OCI-LY3 (cell line): ENCODE measurements around the gene MICU1.

ENCODE experiments used
- H2AFZ ChIP-seq: fragments of 200-600, 300-600 bp; shearing (Covaris generic); 2 replicates; pipeline ENCODE4 v1.6.0; 2014; ENCODE audit warnings: antibody characterized with exemption, low read depth, low read length
- H3K27ac ChIP-seq: fragments of 200-600, 300-600 bp; sonication (generic); 2 replicates; pipeline ENCODE4 v1.5.1; 2014; ENCODE audit warnings: mild to moderate bottlenecking, low read length, moderate library complexity, mixed read lengths
- H3K27me3 ChIP-seq: fragments of 200-600, 300-600 bp; sonication (generic); 2 replicates; pipeline ENCODE4 v1.6.1; 2014; ENCODE audit warnings: low read depth, low read length, mixed read lengths
- H3K36me3 ChIP-seq: fragments of 200-600, 300-600 bp; sonication (generic); replicated peaks from 2 replicates; pipeline ENCODE3; 2014; ENCODE audit warnings: low read depth, low read length, mixed read lengths
- H3K4me1 ChIP-seq: fragments of 300-600, 200-600 bp; sonication (generic); 2 replicates; pipeline ENCODE4 v1.6.1; 2014; ENCODE audit warnings: low read length, mixed read lengths
- H3K4me2 ChIP-seq: fragments of 200-600, 300-600 bp; sonication (generic); 2 replicates; pipeline ENCODE4 v1.6.1; 2014; ENCODE audit warnings: low read length, mixed read lengths
- H3K4me3 ChIP-seq: fragments of 300-600, 200-600 bp; sonication (generic); 2 replicates; pipeline ENCODE4 v1.5.1; 2014; ENCODE audit warnings: antibody characterized with exemption, mild to moderate bottlenecking, low read length, moderate library complexity
- H3K79me2 ChIP-seq: fragments of 300-600, 200-600 bp; shearing (Covaris generic); 2 replicates; pipeline ENCODE4 v1.6.1; 2014; ENCODE audit warnings: mild to moderate bottlenecking, low read length, mixed read lengths
- H3K9ac ChIP-seq: fragments of 300-600, 200-600 bp; shearing (Covaris generic); 2 replicates; pipeline ENCODE4 v1.6.0; 2014; ENCODE audit warnings: mild to moderate bottlenecking, low read length, moderate library complexity
- H3K9me3 ChIP-seq: fragments of 200-600, 300-600 bp; shearing (Covaris generic); 2 replicates; pipeline ENCODE4 v1.6.1; 2014; ENCODE audit warnings: low read length, mixed read lengths; ENCODE audit not compliant: insufficient read depth
- H4K20me1 ChIP-seq: fragments of 200-600, 300-600 bp; sonication (generic); 2 replicates; pipeline ENCODE4 v1.6.1; 2016; ENCODE audit warnings: low read length, mixed read lengths; ENCODE audit not compliant: insufficient read depth
- EZH2phosphoT487 ChIP-seq: fragments of 200-600 bp; shearing (Covaris generic); IDR thresholded peaks from 2 replicates; pipeline ENCODE4 v1.6.1; 2018; ENCODE audit warnings: antibody characterized with exemption, mixed run types, low read depth
- TF ChIP-seq, protein P1 (sequence below): fragments of 200-600, 300-600 bp; sonication (generic); IDR thresholded peaks from 2 replicates; pipeline ENCODE4 v1.5.1; 2014; ENCODE audit warnings: antibody characterized with exemption, low read length, low read depth

Gene MICU1

GRCh38 chr10:72487521-72487920 is 138.4 kb downstream of the MICU1 start:
- no peak overlapping the region for H2AFZ ChIP-seq
- no peaks in the 10 kb centered on the region for H3K27me3 ChIP-seq
- TF ChIP-seq EZH2phosphoT487, result no peak
- TF ChIP-seq, protein P1, sequence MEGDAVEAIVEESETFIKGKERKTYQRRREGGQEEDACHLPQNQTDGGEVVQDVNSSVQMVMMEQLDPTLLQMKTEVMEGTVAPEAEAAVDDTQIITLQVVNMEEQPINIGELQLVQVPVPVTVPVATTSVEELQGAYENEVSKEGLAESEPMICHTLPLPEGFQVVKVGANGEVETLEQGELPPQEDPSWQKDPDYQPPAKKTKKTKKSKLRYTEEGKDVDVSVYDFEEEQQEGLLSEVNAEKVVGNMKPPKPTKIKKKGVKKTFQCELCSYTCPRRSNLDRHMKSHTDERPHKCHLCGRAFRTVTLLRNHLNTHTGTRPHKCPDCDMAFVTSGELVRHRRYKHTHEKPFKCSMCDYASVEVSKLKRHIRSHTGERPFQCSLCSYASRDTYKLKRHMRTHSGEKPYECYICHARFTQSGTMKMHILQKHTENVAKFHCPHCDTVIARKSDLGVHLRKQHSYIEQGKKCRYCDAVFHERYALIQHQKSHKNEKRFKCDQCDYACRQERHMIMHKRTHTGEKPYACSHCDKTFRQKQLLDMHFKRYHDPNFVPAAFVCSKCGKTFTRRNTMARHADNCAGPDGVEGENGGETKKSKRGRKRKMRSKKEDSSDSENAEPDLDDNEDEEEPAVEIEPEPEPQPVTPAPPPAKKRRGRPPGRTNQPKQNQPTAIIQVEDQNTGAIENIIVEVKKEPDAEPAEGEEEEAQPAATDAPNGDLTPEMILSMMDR, result no peak
- no peak overlapping the region for H3K27ac ChIP-seq
- H3K4me2 ChIP-seq, result no peak overlapping the region
- no peak overlapping the region for H3K9ac ChIP-seq
- no peaks in the 10 kb centered on the region for H4K20me1 ChIP-seq
- H3K4me3 ChIP-seq, result no peak overlapping the region
- no peaks in the 10 kb centered on the region for H3K36me3 ChIP-seq
- H3K4me1 ChIP-seq, result no peaks in the 10 kb centered on the region
- H3K9me3 ChIP-seq, result no peaks in the 10 kb centered on the region
- H3K79me2 ChIP-seq, result no peaks in the 10 kb centered on the region

DNA sequence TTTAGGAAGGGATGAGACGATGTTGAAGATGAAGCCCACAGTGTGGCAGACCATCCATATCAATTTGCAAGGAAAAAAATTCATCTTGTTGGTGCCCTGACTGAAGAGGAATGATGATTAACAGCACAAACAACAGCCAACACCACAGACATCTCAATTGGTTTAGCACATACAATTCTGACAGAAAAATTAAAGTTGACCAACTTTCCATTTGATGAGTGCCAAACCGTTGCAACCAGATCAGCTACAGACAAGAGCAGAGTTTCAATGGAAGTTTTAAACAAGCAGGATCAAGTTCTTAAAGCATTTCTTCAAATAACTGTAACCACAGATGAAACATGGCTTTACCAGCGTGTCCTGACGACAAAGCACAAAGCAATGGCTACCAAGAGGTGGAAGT is 138.8 kb downstream of the MICU1 start:
- H3K4me3 ChIP-seq, result no peak overlapping the region
- H3K9ac ChIP-seq, result no peak overlapping the region
- H3K4me2 ChIP-seq, result no peak overlapping the region
- H3K27me3 ChIP-seq, result no peaks in the 10 kb centered on the region
- H3K9me3 ChIP-seq, result no peaks in the 10 kb centered on the region
- H4K20me1 ChIP-seq, result no peaks in the 10 kb centered on the region
- TF ChIP-seq, protein P1, result no peak
- no peak for TF ChIP-seq EZH2phosphoT487
- no peaks in the 10 kb centered on the region for H3K4me1 ChIP-seq
- no peaks in the 10 kb centered on the region for H3K79me2 ChIP-seq
- no peak overlapping the region for H3K27ac ChIP-seq
- H2AFZ ChIP-seq, result no peak overlapping the region
- no peaks in the 10 kb centered on the region for H3K36me3 ChIP-seq

GRCh38 chr10:72485701-72486100 is 140.2 kb downstream of the MICU1 start:
- Histone ChIP-seq H3K4me2 (no peak overlapping the region), H3K79me2 (no peaks in the 10 kb centered on the region)
- TF ChIP-seq EZH2phosphoT487, result no peak
- TF ChIP-seq, protein P1, result no peak

DNA sequence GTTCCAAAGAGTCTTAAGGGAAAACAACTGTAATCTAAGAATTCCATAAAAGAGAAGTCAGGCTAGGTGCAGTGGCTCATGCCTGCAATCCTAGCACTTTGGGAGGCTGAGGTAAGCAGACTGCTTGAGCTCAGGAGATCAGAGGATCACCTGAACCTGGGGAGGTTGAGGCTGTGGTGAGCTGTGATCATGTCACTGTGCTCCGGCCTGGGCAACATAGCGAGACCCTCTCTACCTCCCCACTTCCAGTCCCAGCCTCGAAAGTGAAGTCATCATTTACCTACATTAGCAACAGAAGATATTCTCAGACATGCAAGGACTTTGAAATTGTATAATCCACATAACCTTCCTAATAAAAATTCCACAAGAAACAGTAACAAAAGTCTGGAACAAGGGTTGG is 141.4 kb downstream of the MICU1 start:
- Histone ChIP-seq H3K4me2 (no peak overlapping the region), H3K4me3 (no peak overlapping the region), H3K4me1 (no peaks in the 10 kb centered on the region), H4K20me1 (no peaks in the 10 kb centered on the region), H2AFZ (no peak overlapping the region), H3K79me2 (no peaks in the 10 kb centered on the region), H3K27me3 (no peaks in the 10 kb centered on the region), H3K36me3 (no peaks in the 10 kb centered on the region), H3K9me3 (no peaks in the 10 kb centered on the region), H3K9ac (no peak overlapping the region), H3K27ac (no peak overlapping the region)
- TF ChIP-seq, protein P1, result no peak
- no peak for TF ChIP-seq EZH2phosphoT487

More at GRCh38 chr10:72485701-72486100, 140.2 kb downstream of the MICU1 start:
- Histone ChIP-seq H3K9me3 (no peaks in the 10 kb centered on the region), H4K20me1 (no peaks in the 10 kb centered on the region), H3K36me3 (no peaks in the 10 kb centered on the region), H3K27me3 (no peaks in the 10 kb centered on the region), H3K9ac (no peak overlapping the region), H3K27ac (no peak overlapping the region), H2AFZ (no peak overlapping the region), H3K4me3 (no peak overlapping the region), H3K4me1 (no peaks in the 10 kb centered on the region)
